Activated CD4-positive, alpha-beta T cell treated with anti-CD3 and anti-CD28 coated beads, Interleukin-2, amount 50 U/mL, for 4 hours (primary cell): ENCODE measurements around the gene MED25.

Source experiments
- DNase-seq, 2 experiments: peaks; one replicate each; pipeline ENCODE4 v3.0.0-alpha.2; 2020

MED25 gene

DNA sequence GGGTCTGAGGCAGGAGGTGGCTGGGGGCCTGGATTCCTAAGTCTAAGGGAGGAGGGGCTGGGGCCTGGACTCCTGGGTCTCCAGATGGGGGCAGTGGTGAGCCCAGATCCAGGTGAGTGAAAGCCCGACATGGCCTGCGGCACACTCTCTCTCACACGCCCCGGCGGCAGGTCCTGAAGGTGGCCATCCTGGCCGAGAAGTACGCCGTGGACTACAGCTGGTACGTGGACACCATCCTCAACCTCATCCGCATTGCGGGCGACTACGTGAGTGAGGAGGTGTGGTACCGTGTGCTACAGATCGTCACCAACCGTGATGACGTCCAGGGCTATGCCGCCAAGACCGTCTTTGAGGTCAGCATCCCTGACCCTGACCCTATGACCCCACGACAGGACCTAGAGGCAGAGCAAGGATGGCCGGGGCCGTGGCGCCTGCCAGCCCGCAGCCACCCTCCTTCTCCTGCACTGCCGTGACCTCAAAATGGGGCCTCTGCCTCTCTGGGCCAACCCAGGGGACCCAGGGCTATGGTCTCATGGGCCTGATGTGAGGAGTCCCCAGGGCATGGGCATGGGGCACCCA, 18.2 kb upstream of the MED25 start:
- DNase-seq, result no peak

DNA sequence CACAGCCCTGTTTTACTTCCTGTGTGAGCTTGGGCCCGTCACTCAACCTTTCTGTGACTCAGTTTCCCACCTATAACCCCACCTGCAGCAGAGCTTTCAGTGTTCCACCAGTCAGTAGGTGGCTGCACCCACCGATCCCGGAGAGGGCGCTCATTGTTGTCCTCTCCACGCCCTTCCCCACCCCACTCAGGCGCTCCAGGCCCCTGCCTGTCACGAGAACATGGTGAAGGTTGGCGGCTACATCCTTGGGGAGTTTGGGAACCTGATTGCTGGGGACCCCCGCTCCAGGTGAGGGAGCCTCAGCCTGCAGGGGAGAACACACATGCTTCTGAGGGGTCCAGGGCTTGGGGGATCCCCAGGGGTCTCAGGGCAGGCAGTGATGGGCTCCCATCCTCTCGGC, 17.3 kb upstream of the MED25 start:
- DNase-seq, result no peak

GRCh38 chr19:49801401-49801888, 16.6 kb upstream of the MED25 start:
- no peak for DNase-seq

- DNase-seq, result no peak
These were observed 16.0 kb upstream of the MED25 start for GRCh38 chr19:49801966-49802661.

DNA sequence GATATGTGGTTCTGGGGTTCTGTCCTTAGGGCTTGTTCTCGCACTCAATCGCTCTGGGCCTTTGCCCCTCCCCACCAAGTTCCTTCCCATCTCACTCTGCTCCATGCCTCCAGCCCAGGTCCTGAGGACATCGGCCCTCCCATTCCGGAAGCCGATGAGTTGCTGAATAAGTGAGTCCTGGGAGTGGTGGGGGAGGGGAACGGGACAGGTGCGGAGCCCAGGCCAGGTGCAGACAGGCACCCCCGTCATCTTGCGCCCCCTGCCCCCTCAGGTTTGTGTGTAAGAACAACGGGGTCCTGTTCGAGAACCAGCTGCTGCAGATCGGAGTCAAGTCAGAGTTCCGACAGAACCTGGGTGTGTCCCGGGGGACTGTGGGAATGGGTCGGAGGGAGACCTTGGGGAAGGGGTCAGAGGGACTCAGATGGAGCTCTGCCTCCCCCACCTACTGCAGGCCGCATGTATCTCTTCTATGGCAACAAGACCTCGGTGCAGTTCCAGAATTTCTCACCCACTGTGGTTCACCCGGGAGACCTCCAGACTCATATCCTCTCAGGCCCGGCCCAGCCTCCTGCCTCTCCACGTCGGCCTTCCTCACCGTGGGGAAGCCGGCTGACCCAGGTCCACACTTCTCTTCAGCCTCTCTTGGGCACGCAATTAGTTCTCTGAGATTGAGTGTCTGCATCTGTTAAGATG, 15.1 kb upstream of the MED25 start:
- DNase-seq, result no peak

GRCh38 chr19:49803529-49803856, 14.6 kb upstream of the MED25 start:
- no peak for DNase-seq

- no peak for DNase-seq
These were observed 12.1 kb upstream of the MED25 start for GRCh38 chr19:49805822-49806619.

DNA sequence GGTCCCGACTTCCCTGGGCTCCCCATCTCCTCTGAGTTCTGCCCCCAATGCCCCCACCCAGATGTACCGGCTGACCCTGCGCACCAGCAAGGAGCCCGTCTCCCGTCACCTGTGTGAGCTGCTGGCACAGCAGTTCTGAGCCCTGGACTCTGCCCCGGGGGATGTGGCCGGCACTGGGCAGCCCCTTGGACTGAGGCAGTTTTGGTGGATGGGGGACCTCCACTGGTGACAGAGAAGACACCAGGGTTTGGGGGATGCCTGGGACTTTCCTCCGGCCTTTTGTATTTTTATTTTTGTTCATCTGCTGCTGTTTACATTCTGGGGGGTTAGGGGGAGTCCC, 11.5 kb upstream of the MED25 start:
- DNase-seq, result no peak

DNA sequence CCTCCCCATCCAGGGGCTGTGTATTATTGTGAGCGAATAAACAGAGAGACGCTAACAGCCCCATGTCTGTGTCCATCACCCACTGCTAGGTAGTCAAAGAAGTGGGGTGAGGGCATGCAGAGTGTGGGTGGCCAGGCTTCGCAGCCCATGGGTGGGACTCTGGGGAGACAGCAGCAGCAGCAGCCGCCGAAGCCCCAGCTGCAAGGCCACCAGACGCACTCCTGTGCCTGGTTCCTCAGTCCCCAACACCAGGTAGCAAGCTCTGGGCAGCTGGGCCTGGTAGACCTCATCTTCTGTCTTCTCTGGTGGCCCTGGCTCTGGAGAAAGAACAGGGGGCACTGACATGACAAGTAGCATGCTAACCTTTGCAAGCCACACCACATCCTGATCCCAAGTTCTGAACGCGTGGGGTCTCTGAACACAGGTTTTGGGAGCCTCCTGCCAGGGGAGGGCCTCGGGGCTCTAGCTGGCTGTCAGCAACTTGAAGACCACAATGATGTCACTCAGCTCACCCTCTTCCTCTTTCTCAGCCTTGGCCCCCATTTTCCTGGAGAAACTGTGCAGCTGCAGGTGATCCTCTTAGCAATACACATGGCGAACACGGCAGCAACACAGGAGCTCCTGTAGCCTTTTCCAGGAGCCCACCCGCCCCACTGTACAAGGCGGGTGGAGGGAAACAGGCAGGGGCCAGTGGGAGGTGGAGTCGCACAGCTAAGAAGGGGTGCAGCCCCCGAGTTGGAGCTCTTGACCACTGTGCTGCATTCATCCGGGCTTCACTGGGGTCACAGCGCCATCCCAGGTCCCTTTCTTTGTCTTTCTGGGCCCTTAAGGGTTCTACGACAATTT, 10.8 kb upstream of the MED25 start:
- no peak for DNase-seq

GRCh38 chr19:49807904-49808675, 10.0 kb upstream of the MED25 start:
- no peak for DNase-seq

GRCh38 chr19:49808711-49809159, 9.4 kb upstream of the MED25 start:
- peak; percentile 84 for DNase-seq

DNA sequence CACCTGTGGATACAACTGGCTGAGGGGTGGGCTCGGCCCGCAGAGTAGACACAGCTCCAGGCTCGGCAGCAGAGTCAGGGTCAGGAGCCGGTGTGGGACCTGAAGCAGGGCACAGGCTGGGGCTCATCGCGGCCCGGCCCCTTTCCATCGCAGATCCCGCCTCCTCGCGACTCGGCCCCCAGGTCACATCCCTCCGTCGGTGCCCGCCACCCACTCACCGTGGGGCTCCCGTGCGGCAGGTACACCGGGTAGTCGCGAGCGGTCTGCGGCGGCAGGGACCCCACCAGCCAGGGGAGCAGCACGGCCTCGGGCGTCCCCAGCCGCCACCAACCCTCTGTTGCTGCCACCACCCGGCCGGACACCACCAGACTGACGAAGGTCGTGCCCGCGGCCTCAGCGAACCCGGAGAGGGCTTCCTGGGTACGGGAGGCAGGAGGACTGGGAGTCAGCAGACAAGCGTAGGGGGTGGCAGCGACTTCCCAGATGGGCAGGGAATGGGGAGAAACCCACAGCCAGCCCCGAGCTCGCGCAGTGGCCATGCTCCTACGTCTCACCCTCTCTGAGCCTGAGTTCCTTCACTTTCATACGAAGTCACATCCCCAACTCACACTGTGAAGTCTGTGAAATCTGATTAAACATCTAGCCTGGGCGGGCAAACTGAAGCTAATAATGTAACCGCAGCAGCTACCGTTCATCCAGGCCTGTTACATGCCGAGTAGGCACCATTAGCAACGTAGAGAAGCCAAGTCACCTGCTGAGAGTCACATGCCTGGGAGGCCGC, 8.7 kb upstream of the MED25 start:
- peak; percentile 34 to 36 for DNase-seq

- DNase-seq, result no peak
These were observed 8.1 kb upstream of the MED25 start for GRCh38 chr19:49809941-49810389.

- DNase-seq, result no peak
These were observed 6.8 kb upstream of the MED25 start for GRCh38 chr19:49811328-49811727.

DNA sequence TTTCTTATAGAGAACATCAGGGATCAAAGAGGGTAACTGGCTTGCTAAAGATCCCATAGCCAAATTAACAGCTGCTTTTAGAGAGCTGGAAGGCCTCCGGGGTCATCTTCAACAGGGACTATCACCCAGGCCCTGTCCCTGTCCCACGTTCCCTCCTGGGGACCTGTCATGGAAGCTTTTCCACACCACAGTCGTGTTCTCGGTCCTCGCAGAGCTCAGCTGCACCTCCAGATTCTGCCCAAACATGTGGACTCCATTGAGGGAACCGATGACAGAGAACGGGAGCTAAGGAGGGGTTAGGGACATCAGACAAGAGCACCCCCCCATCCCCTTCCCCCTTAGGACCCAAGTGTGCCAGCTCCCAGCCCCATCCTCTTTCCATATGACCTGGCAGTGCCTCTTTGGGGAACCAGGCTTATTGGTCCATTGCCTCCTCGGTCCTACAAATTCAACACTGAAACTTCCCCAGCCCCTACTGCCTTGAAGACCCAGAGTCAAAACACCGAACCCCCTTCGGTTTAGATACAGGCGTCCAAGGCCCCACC, 5.6 kb upstream of the MED25 start:
- DNase-seq, result no peak

DNA sequence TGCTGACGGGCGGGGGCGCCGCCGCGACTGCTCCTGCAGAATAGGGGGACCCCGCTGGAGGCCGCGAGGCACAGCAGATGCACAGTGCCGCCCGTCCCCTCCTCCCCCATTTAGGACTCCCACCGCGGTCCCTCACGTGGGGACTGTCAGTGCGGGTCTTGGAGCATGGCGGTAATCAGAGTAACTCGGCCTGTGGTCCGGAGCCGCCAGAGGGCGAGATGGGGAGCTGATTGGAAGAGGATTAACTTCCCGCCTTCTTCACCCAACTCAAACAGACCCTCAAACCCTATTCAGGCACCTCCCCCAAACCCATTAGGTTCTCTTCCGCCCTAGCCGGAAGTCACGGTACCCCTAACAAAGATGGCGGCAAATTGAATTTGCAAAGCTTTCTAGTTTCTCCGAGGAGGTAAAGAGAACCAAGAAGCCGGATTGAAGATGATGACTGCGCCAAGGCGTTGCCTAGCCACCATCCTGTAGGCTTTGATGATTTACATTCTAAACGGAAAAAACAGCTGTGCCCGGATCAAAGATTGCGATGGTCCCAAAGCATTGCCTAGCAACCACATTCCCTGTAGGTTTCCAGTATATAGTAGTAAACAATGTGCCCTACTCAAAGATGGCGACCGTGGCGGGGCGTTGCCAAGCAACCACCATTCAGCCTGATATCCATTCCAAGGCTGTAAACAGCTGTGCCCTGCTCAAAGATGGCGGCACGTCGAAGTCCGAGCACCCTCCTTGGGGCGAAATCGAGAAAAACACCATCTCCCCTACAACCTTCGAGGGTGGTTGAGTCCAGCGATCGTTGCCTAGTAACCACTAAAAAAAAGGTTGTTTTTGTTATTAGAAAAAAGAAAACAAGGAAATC, 4.9 kb upstream of the MED25 start, which contains the start of gene FUZ:
TSS of gene FUZ (minus strand) at position 296 of the 865 bp plus-strand sequence. CDS start at position 110, 186 bp downstream.
- peak; percentile 87 to 88 for DNase-seq

- DNase-seq, result no peak
These were observed 4.1 kb upstream of the MED25 start for GRCh38 chr19:49814010-49814409.

DNA sequence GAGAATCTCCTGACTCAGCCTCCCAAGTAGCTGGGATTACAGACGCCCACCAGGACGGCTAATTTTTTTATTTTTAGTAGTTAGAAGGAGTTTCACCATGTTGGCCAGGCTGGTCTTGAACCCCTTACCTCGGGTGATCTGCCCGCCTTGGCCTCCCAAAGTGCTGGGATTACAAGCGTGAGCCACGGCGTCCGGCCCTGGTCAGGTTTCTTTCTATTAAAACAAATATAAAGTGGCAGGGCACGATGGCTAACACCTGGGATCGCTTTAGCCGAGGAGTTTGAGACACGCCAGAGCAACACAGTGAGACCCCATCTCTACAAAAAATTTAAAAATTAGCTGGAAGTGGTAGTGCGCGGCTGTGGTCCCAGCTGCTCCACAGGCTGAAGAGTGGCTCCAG, 1.5 kb upstream of the MED25 start:
- DNase-seq, result no peak

GRCh38 chr19:49818649-49819370, 721 bp downstream of the MED25 start:
- no peak for DNase-seq
